Mucosa of rectum (tissue), 2 donors: ENCODE data around the gene KLHL42.
A peak's percentile ranks its signal among the peaks of the same experiment; 100 is the strongest.

Source experiments
- H3K27ac ChIP-seq, 2 donors: one replicate each; pipeline ENCODE4 v1.7.0; 2013; ENCODE audit warnings: inconsistent platforms in 2 of 2, low read depth in 2 of 2, low read length in 2 of 2
- H3K27me3 ChIP-seq, 2 donors: one replicate each; pipeline ENCODE4 v1.7.0; 2013; ENCODE audit warnings: low read length in 2 of 2; ENCODE audit not compliant: control insufficient read depth in 2 of 2, insufficient read depth in 2 of 2
- H3K36me3 ChIP-seq, 2 donors: one replicate each; pipeline ENCODE4 v1.7.0; 2013; ENCODE audit warnings: low read length in 2 of 2; ENCODE audit not compliant: control insufficient read depth in 2 of 2, insufficient read depth in 2 of 2
- H3K4me1 ChIP-seq, 2 donors: one replicate each; pipeline ENCODE4 v1.7.0; 2013; ENCODE audit warnings: low read length in 2 of 2, mild to moderate bottlenecking in 1 of 2; ENCODE audit not compliant: control insufficient read depth in 2 of 2, insufficient read depth in 2 of 2
- H3K4me3 ChIP-seq, 2 donors: one replicate each; pipeline ENCODE4 v1.7.0; 2013; ENCODE audit warnings: low read length in 2 of 2
- H3K9ac ChIP-seq, 2 donors: one replicate each; pipeline ENCODE4 v1.7.0; 2013; ENCODE audit warnings: low read length in 2 of 2, low read depth in 1 of 2, mild to moderate bottlenecking in 1 of 2
- H3K9me3 ChIP-seq, 2 donors: one replicate each; pipeline ENCODE4 v1.7.0; 2013; ENCODE audit warnings: low read length in 2 of 2; ENCODE audit not compliant: control insufficient read depth in 2 of 2
- donor health status: healthy.
- donor health status: Normal muscosa, but diverticular disease.

Gene KLHL42

DNA sequence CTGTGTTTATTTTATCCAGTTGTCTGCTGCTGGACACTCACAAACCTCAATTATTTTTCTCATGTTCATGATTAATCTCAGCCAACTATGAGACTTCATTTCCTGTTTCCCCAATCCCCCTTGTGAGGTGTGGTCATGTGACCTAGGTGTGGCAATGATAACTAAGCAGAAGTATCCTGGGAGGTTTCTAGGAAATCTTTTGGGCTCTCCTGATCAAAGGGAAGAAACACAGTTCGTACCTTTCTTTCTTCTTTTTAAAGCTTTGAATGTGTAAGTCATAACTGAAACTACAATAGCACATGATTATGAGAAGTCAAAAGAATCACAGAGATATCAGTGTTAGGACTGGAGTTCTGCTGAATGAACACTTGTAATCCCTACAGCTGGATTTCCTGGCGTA lies 34.4 kb downstream of the KLHL42 start:
- Histone ChIP-seq H3K9me3 (no peaks in the 10 kb centered on the region), H3K27me3 (no peaks in the 10 kb centered on the region), H3K9ac (no peak overlapping the region), H3K36me3 (no peaks in the 10 kb centered on the region), H3K4me1 (peaks cover 0 to 3% of the 10 kb centered on the region in 2 donors), H3K27ac (peak overlapping the region in 1 of 2 donors; percentile 1), H3K4me3 (no peak overlapping the region)

DNA sequence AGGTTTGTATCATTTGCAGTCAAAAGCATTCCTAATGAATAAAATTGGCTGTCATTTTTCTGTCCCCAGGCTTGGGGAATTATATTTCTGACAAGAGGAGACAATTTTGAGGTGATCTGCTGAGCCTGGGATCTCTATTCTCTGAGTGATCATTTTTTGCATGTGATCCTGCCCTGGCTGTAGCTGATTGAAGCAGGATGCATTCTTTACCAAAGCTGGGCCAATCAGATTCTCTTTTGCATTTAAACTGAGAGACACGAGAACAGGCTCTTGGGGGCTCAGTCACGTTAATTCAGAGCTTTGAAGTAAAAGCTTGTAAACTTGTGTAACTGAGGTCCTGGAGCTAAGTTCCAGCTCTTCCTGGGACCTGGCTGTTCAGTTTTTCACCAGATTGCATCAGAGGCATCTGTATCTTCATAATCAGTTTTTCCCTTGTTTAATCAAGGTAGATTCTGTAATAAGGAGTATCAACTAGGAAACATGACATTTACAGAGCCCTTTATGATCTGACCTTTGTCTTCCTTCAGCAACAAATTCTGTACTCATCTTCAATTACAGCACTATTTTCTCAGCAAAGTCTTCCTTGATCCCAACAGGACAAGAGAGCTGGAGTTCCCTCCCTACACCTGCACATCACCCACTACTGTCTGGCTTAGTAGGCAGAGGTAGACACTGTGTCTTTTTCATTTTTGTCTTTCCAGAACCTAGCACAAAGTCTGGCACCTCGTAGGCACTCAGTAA lies 35.0 kb downstream of the KLHL42 start:
- no peak overlapping the region for H3K4me3 ChIP-seq
- H3K9me3 ChIP-seq, result no peaks in the 10 kb centered on the region
- H3K36me3 ChIP-seq, result no peaks in the 10 kb centered on the region
- H3K27me3 ChIP-seq, result no peaks in the 10 kb centered on the region
- peak overlapping the region in 1 of 2 donors; percentile 16 for H3K27ac ChIP-seq
- H3K9ac ChIP-seq, result no peak overlapping the region
- peaks cover 0 to 3% of the 10 kb centered on the region in 2 donors for H3K4me1 ChIP-seq

GRCh38 chr12:27817766-27818165 lies 37.7 kb downstream of the KLHL42 start:
- no peak overlapping the region for H3K9ac ChIP-seq
- H3K27ac ChIP-seq, result no peak overlapping the region
- H3K36me3 ChIP-seq, result no peaks in the 10 kb centered on the region
- no peaks in the 10 kb centered on the region for H3K9me3 ChIP-seq
- peaks cover 3% of the 10 kb centered on the region in 2 donors for H3K4me1 ChIP-seq
- H3K4me3 ChIP-seq, result no peak overlapping the region
- H3K27me3 ChIP-seq, result no peaks in the 10 kb centered on the region

DNA sequence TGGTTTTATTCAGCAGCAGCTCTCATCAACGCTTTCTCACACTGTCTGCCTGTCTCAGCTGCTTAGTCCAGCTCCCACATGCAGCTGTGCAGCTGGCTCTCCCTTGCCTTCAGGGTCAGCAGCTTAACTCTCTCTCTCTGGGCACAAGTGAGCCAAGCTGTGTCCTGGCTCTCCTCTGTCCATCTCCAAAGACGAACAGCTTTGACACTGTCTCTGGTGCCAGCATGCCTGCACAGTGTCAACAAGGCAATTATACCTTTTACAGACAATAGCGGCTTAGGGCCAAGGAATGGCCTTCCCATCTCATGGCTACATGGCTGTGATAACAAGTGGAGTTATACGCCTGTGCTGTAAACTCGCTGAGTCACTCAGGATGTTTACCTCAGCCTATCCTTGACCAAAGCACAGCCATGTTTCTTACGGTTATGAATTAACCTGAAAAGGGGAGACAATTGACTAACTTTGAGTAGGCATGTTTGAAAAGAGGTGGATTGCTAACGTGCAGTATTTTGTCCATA lies 38.4 kb downstream of the KLHL42 start:
- Histone ChIP-seq H3K27ac (no peak overlapping the region), H3K9ac (no peak overlapping the region), H3K4me3 (no peak overlapping the region), H3K4me1 (peaks cover 3% of the 10 kb centered on the region in 2 donors), H3K36me3 (no peaks in the 10 kb centered on the region), H3K27me3 (no peaks in the 10 kb centered on the region), H3K9me3 (no peaks in the 10 kb centered on the region)

DNA sequence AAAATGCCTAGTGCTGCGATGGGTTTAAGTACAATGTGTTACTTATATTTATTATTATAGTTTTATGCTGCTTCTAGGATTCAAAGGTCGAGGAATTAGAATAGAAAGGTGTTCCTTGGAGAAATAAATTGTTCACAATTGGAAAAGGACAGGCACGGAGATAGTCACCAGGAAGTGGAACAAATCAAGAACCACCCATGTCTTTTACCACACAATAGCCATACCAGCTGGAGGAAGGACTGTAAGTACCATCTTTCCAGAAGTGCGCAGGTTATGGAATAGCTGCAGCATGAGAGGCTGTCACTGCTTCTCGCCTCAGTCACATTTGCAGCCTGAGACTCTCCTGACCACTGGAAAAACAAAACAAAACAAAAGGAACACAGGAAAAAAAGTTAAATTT lies 40.5 kb downstream of the KLHL42 start:
- H3K9me3 ChIP-seq, result no peaks in the 10 kb centered on the region
- H3K36me3 ChIP-seq, result no peaks in the 10 kb centered on the region
- H3K4me3 ChIP-seq, result no peak overlapping the region
- peaks cover 0 to 3% of the 10 kb centered on the region in 2 donors for H3K4me1 ChIP-seq
- no peak overlapping the region for H3K9ac ChIP-seq
- H3K27ac ChIP-seq, result no peak overlapping the region
- H3K27me3 ChIP-seq, result no peaks in the 10 kb centered on the region

DNA sequence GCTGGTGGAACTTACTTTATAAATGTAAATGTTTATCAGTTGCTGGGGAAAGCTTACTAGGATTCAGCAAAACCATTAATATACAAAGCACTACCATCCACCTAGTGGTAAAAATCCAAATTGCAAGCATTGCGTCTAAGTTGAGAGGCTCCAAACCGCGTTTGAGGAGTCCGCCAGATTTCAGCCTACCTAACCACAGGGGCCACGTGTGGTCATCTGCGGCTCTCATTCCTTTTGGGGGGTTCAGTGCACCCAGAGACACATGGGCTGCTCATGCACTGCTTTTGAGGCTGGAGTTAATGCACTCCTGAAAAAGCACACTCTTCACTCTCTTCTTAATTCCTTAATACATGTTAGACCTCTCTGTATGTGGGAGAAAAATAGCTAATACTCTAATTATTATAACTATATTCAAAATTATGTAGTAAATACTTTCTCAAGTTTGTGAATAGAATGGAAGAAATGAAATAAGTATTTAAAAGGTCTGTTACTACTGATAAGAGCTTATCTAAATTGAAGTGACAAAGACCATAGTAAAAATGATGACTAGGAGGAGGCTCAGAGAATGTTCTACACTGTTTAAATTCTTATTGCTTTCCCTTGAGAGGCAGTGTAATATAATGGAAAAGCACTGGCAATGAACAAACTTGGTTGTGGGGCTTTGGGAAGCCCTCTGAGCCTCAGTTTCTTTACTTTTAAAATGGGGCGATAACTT lies 41.4 kb downstream of the KLHL42 start:
- Histone ChIP-seq H3K9ac (no peak overlapping the region), H3K27me3 (no peaks in the 10 kb centered on the region), H3K4me1 (peaks cover 0 to 3% of the 10 kb centered on the region in 2 donors), H3K27ac (no peak overlapping the region), H3K9me3 (no peaks in the 10 kb centered on the region), H3K4me3 (peak overlapping the region in 1 of 2 donors; percentile 46), H3K36me3 (no peaks in the 10 kb centered on the region)

- Histone ChIP-seq H3K9ac (no peak overlapping the region), H3K36me3 (no peaks in the 10 kb centered on the region), H3K27ac (no peak overlapping the region), H3K27me3 (no peaks in the 10 kb centered on the region), H3K4me1 (peaks cover 0 to 3% of the 10 kb centered on the region in 2 donors), H3K4me3 (peak overlapping the region in 1 of 2 donors; percentile 14), H3K9me3 (no peaks in the 10 kb centered on the region)
These were observed 42.2 kb downstream of the KLHL42 start for GRCh38 chr12:27822076-27822712.

- Histone ChIP-seq H3K9me3 (no peaks in the 10 kb centered on the region), H3K36me3 (no peaks in the 10 kb centered on the region), H3K27ac (no peak overlapping the region), H3K27me3 (no peaks in the 10 kb centered on the region), H3K4me3 (no peak overlapping the region), H3K9ac (no peak overlapping the region), H3K4me1 (peaks cover 0 to 3% of the 10 kb centered on the region in 2 donors)
These were observed 43.0 kb downstream of the KLHL42 start for GRCh38 chr12:27823038-27823437.

GRCh38 chr12:27824126-27824842 lies 44.3 kb downstream of the KLHL42 start:
- no peaks in the 10 kb centered on the region for H3K9me3 ChIP-seq
- H3K27ac ChIP-seq, result no peak overlapping the region
- H3K9ac ChIP-seq, result no peak overlapping the region
- H3K4me3 ChIP-seq, result no peak overlapping the region
- H3K4me1 ChIP-seq, result peaks cover 0 to 3% of the 10 kb centered on the region in 2 donors
- no peaks in the 10 kb centered on the region for H3K36me3 ChIP-seq
- H3K27me3 ChIP-seq, result no peaks in the 10 kb centered on the region
